A549 (cell line): ENCODE measurements around the gene DNAH1.

Experiments used
- HOXA7 ChIP-seq: fragments of 250-450 bp; sonication (Bioruptor Pico); IDR thresholded peaks from 2 replicates; pipeline ENCODE4 v1.5.0; 2020; ENCODE audit warnings: mild to moderate bottlenecking, moderate library complexity
- TF ChIP-seq, protein P1 (sequence below): fragments of >200 bp; sonication (Bioruptor Twin); formaldehyde crosslinking; IDR thresholded peaks from 3 replicates; pipeline ENCODE4 v1.5.1; 2016

DNA sequence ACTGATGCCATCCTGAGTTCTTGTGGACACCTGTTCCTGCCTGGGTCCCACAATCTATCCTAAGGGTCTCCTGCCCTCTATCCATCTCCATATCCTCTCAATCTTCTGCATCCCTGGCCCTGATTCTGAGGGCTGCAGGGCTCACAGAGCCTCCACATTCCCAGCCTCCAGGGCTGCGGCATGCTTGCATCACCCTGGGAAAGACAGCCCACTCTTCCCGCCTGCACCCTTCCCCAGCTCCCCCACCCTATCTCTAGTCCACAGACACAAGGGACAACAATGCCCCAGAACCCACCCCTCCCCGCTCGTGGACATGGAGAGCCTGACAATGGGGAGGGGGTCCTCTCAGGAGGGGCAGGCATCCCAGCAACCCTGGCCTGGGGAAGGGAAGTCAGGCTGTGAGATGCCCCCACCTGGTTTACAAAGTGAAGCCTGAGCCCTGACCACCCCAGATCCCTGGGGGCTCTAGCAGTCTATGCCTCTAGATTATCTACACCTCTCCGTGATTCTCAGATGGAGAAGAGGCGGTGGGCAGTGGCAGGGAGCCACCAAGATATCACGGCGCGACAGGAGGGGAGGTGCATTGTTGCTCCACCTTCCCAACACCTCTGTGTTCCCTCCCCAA, 118.5 kb downstream of the DNAH1 start:
- TF ChIP-seq, protein P1, sequence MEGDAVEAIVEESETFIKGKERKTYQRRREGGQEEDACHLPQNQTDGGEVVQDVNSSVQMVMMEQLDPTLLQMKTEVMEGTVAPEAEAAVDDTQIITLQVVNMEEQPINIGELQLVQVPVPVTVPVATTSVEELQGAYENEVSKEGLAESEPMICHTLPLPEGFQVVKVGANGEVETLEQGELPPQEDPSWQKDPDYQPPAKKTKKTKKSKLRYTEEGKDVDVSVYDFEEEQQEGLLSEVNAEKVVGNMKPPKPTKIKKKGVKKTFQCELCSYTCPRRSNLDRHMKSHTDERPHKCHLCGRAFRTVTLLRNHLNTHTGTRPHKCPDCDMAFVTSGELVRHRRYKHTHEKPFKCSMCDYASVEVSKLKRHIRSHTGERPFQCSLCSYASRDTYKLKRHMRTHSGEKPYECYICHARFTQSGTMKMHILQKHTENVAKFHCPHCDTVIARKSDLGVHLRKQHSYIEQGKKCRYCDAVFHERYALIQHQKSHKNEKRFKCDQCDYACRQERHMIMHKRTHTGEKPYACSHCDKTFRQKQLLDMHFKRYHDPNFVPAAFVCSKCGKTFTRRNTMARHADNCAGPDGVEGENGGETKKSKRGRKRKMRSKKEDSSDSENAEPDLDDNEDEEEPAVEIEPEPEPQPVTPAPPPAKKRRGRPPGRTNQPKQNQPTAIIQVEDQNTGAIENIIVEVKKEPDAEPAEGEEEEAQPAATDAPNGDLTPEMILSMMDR, result no peak
- TF ChIP-seq HOXA7 (CRISPR knock-in tag), result no peak
